ENCODE results near the gene TMEM185B. TPM values are rescaled to one million over a fixed set of nuclear protein-coding genes. Genes with fewer than 3 reads are reported as not detected.

Gene TMEM185B
- total and polyA plus RNA-seq, 2 donors (not counting 1 experiment from before 2014, with no cell fraction given): 25.9 to 28.8 TPM

DNA sequence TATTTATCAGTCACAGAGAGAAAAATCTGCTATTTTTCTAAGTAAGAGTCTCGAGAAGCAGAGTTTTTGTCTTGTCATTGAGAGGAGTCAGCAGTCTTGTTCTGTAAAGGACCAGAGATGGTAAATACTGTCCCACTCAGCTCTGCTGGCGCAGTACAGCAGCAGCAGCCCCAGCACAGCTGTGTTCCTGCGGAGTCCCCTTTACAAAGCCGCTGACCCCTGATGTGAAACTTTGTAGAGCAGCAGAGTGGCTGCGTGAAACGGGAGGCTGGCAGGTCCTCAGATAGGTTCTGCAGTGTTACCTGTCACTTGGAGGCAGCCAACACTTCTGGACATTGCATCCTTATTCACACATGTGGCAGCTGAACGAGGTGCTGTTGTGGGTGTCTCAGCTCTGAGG is 45.2 kb downstream of the TMEM185B start:
- Histone ChIP-seq H3K4me1 (ENCODE audit: control insufficient read depth, extremely low read depth, insufficient read depth, low read length) (no peaks in the 10 kb centered on the region), H3K4me3 (replicated peaks in 1 of 4; ENCODE audit: control extremely low read depth in 1 of 4, insufficient read depth in 1 of 4, low read depth in 3 of 4, low read length in 4 of 4) (no peak overlapping the region), H3K9me3 (ENCODE audit: control insufficient read depth, insufficient read depth, low read depth, low read length) (no peaks in the 10 kb centered on the region), H3K27ac (ENCODE audit: insufficient read depth, low read length) (no peak overlapping the region), H3K27me3 (ENCODE audit: control insufficient read depth, insufficient read depth, low read length) (no peaks in the 10 kb centered on the region), H3K79me2 (ENCODE audit: control insufficient read depth, insufficient read depth, low read length) (no peaks in the 10 kb centered on the region), H4K20me1 (ENCODE audit: control insufficient read depth, extremely low read depth, insufficient read depth, low read length) (no peaks in the 10 kb centered on the region), H3K4me2 (ENCODE audit: extremely low read depth, insufficient read depth, low read length) (no peak overlapping the region), H3K9ac (ENCODE audit: insufficient read depth, low read length) (no peak overlapping the region), H3K36me3 (ENCODE audit: control insufficient read depth, insufficient read depth, low read length) (no peaks in the 10 kb centered on the region), H2AFZ (ENCODE audit: low read length) (no peak overlapping the region)
- TF ChIP-seq CTCF (conservative IDR thresholded peaks at IDR 0.05 in 1 of 2, IDR thresholded peaks at IDR 0.05 in 1 of 2; ENCODE audit: low read depth in 1 of 2, low read length in 2 of 2) (no peak), EZH2 (IDR thresholded peaks at IDR 0.05; ENCODE audit: low read length, missing control alignments) (no peak)
- DNase-seq (ENCODE audit: low read depth in 2 of 2): no peak

DNA sequence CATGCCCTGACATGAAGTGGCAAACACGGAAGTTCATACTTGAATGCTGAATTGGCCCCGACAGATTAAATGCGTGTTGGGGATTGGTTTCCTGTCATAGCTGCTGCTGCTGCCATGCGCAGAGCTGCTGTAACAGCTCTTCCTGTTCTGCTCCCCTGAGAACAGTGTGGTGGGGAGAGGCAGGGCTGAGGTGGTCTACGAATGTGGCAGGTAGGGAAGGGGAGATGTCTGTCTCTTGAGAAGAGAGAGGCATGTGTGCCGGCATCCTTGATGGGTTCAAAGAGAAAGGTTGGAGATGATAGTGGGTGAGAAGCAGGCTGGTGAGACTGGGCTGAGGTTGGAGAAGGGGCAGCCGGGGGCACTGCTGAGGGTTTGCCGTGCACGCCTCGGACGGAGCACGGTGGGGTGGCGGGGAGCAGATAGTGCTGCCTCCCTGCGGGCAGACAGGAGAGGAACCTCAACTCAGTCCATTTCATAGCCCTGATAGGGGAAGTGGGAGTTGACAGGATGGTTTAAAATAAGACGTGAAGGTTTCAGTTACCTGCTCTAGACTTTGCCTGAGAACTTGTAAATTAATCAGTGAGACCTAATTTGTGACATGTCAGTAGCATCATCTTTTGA is 46.1 kb downstream of the TMEM185B start:
- Histone ChIP-seq H4K20me1 (ENCODE audit: control insufficient read depth, extremely low read depth, insufficient read depth, low read length) (no peaks in the 10 kb centered on the region), H3K79me2 (ENCODE audit: control insufficient read depth, insufficient read depth, low read length) (no peaks in the 10 kb centered on the region), H3K4me1 (ENCODE audit: control insufficient read depth, extremely low read depth, insufficient read depth, low read length) (no peaks in the 10 kb centered on the region), H3K27me3 (ENCODE audit: control insufficient read depth, insufficient read depth, low read length) (no peaks in the 10 kb centered on the region), H3K4me2 (ENCODE audit: extremely low read depth, insufficient read depth, low read length) (no peak overlapping the region), H3K9me3 (ENCODE audit: control insufficient read depth, insufficient read depth, low read depth, low read length) (no peaks in the 10 kb centered on the region), H2AFZ (ENCODE audit: low read length) (no peak overlapping the region), H3K36me3 (ENCODE audit: control insufficient read depth, insufficient read depth, low read length) (no peaks in the 10 kb centered on the region), H3K4me3 (replicated peaks in 1 of 4; ENCODE audit: control extremely low read depth in 1 of 4, insufficient read depth in 1 of 4, low read depth in 3 of 4, low read length in 4 of 4) (no peak overlapping the region), H3K27ac (ENCODE audit: insufficient read depth, low read length) (no peak overlapping the region), H3K9ac (ENCODE audit: insufficient read depth, low read length) (no peak overlapping the region)
- TF ChIP-seq EZH2 (IDR thresholded peaks at IDR 0.05; ENCODE audit: low read length, missing control alignments): no peak
- TF ChIP-seq CTCF (conservative IDR thresholded peaks at IDR 0.05 in 1 of 2, IDR thresholded peaks at IDR 0.05 in 1 of 2; ENCODE audit: low read depth in 1 of 2, low read length in 2 of 2): no peak
- no peak for DNase-seq (ENCODE audit: low read depth in 2 of 2)

DNA sequence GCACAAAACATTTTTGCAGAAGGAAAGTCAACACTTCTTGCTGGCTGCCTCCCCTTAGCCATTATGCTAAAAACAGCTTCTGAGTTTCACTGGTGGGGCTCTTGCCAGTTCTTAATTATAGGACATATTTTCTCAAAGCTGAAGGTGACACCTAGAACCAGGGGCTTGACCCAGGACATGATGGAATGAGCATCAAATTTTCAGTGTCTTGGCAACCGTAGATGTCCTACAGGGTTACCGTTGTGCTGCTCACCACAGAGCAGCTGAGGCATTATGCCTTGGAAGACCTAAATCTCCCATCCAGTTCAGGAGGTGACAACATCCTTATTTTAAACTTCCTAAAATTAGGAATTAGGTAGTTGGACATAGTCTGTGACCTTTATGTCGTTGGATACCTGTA is 46.7 kb downstream of the TMEM185B start:
- DNase-seq (ENCODE audit: low read depth in 2 of 2): no peak
- H3K4me1 ChIP-seq (ENCODE audit: control insufficient read depth, extremely low read depth, insufficient read depth, low read length): no peaks in the 10 kb centered on the region
- no peaks in the 10 kb centered on the region for H4K20me1 ChIP-seq (ENCODE audit: control insufficient read depth, extremely low read depth, insufficient read depth, low read length)
- H2AFZ ChIP-seq (ENCODE audit: low read length): no peak overlapping the region
- H3K36me3 ChIP-seq (ENCODE audit: control insufficient read depth, insufficient read depth, low read length): no peaks in the 10 kb centered on the region
- H3K4me2 ChIP-seq (ENCODE audit: extremely low read depth, insufficient read depth, low read length): no peak overlapping the region
- no peak overlapping the region for H3K27ac ChIP-seq (ENCODE audit: insufficient read depth, low read length)
- no peak overlapping the region for H3K4me3 ChIP-seq (replicated peaks in 1 of 4; ENCODE audit: control extremely low read depth in 1 of 4, insufficient read depth in 1 of 4, low read depth in 3 of 4, low read length in 4 of 4)
- H3K9me3 ChIP-seq (ENCODE audit: control insufficient read depth, insufficient read depth, low read depth, low read length): no peaks in the 10 kb centered on the region
- H3K9ac ChIP-seq (ENCODE audit: insufficient read depth, low read length): no peak overlapping the region
- no peaks in the 10 kb centered on the region for H3K79me2 ChIP-seq (ENCODE audit: control insufficient read depth, insufficient read depth, low read length)
- no peak for TF ChIP-seq CTCF (conservative IDR thresholded peaks at IDR 0.05 in 1 of 2, IDR thresholded peaks at IDR 0.05 in 1 of 2; ENCODE audit: low read depth in 1 of 2, low read length in 2 of 2)
- TF ChIP-seq EZH2 (IDR thresholded peaks at IDR 0.05; ENCODE audit: low read length, missing control alignments): no peak
- no peaks in the 10 kb centered on the region for H3K27me3 ChIP-seq (ENCODE audit: control insufficient read depth, insufficient read depth, low read length)

All from fibroblast of lung (primary cell).